ENCODE results near the gene KANSL1. TPM values are rescaled to one million over a fixed set of nuclear protein-coding genes. Genes with fewer than 3 reads are reported as not detected.

KANSL1 gene
- total RNA-seq, 1 experiment from 2014 or later: 83.0 TPM

DNA sequence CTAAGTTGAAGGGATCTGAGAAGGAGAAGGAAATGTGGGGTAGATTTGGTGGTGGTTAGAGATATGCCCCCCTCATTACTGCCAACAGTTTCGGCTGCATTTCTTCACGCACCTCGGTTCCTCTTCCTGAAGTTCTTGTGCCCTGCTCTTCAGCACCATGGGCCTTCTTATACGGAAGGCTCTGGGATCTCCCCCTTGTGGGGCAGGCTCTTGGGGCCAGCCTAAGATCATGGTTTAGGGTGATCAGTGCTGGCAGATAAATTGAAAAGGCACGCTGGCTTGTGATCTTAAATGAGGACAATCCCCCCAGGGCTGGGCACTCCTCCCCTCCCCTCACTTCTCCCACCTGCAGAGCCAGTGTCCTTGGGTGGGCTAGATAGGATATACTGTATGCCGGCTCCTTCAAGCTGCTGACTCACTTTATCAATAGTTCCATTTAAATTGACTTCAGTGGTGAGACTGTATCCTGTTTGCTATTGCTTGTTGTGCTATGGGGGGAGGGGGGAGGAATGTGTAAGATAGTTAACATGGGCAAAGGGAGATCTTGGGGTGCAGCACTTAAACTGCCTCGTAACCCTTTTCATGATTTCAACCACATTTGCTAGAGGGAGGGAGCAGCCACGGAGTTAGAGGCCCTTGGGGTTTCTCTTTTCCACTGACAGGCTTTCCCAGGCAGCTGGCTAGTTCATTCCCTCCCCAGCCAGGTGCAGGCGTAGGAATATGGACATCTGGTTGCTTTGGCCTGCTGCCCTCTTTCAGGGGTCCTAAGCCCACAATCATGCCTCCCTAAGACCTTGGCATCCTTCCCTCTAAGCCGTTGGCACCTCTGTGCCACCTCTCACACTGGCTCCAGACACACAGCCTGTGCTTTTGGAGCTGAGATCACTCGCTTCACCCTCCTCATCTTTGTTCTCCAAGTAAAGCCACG is 165.9 kb downstream of the KANSL1 start:
- Mint-ChIP-seq H3K9me3 (ENCODE audit: unreplicated experiment) (no peaks in the 10 kb centered on the region), H3K4me3 (ENCODE audit: unreplicated experiment) (no peak overlapping the region), H3K36me3 (ENCODE audit: insufficient read depth, unreplicated experiment) (peaks cover 90% of the 10 kb centered on the region), H3K4me1 (ENCODE audit: low read depth, unreplicated experiment) (no peaks in the 10 kb centered on the region), H3K27ac (ENCODE audit: unreplicated experiment) (peak overlapping the region; percentile 63), H3K27me3 (ENCODE audit: insufficient read depth, unreplicated experiment) (no peaks in the 10 kb centered on the region)
- ChIA-PET POLR2A (interaction anchor here (0.6 kb wide), 1 partner anchor 248 kb away, joined by 3 read pairs; no protein-coding TSS in a partner anchor), CTCF (interaction anchor here (1.5 kb wide), 1 partner anchor 17 kb away, joined by 4 read pairs; no protein-coding TSS in a partner anchor)
- BruUV-seq (replicated peaks): no TSS peak
- H3K9me3 ChIP-seq: no peaks in the 10 kb centered on the region
- intact Hi-C loops (cut with micrococcal nuclease; ENCODE audit: unreplicated experiment): no loop called here
- no peaks in the 10 kb centered on the region for H3K4me1 ChIP-seq
- H3K36me3 ChIP-seq (ENCODE audit: control insufficient read depth, insufficient read depth, low read length): peaks cover 1% of the 10 kb centered on the region
- no peak overlapping the region for H3K4me3 ChIP-seq (ENCODE audit: low read depth, low read length)
- TF ChIP-seq CTCF (IDR thresholded peaks at IDR 0.05; ENCODE audit: insufficient read depth in 1 of 2, low read depth in 1 of 2, low read length in 1 of 2, severe bottlenecking in 1 of 2, unreplicated experiment in 1 of 2): no peak
- H3K27me3 ChIP-seq (replicated peaks; ENCODE audit: control insufficient read depth, insufficient read depth, low read length): no peaks in the 10 kb centered on the region
- no peak for DNase-seq

DNA sequence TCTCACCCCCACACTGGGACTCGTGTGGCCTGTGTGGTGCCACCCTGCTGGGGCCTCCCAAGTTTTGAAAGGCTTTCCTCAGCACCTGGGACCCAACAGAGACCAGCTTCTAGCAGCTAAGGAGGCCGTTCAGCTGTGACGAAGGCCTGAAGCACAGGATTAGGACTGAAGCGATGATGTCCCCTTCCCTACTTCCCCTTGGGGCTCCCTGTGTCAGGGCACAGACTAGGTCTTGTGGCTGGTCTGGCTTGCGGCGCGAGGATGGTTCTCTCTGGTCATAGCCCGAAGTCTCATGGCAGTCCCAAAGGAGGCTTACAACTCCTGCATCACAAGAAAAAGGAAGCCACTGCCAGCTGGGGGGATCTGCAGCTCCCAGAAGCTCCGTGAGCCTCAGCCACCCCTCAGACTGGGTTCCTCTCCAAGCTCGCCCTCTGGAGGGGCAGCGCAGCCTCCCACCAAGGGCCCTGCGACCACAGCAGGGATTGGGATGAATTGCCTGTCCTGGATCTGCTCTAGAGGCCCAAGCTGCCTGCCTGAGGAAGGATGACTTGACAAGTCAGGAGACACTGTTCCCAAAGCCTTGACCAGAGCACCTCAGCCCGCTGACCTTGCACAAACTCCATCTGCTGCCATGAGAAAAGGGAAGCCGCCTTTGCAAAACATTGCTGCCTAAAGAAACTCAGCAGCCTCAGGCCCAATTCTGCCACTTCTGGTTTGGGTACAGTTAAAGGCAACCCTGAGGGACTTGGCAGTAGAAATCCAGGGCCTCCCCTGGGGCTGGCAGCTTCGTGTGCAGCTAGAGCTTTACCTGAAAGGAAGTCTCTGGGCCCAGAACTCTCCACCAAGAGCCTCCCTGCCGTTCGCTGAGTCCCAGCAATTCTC is 166.8 kb downstream of the KANSL1 start:
- no peak for DNase-seq
- Mint-ChIP-seq H3K27ac (ENCODE audit: unreplicated experiment) (no peak overlapping the region), H3K9me3 (ENCODE audit: unreplicated experiment) (no peaks in the 10 kb centered on the region), H3K27me3 (ENCODE audit: insufficient read depth, unreplicated experiment) (no peaks in the 10 kb centered on the region), H3K4me1 (ENCODE audit: low read depth, unreplicated experiment) (no peaks in the 10 kb centered on the region), H3K36me3 (ENCODE audit: insufficient read depth, unreplicated experiment) (peaks cover 84% of the 10 kb centered on the region), H3K4me3 (ENCODE audit: unreplicated experiment) (no peak overlapping the region)
- Histone ChIP-seq H3K4me1 (no peaks in the 10 kb centered on the region), H3K27me3 (replicated peaks; ENCODE audit: control insufficient read depth, insufficient read depth, low read length) (no peaks in the 10 kb centered on the region), H3K36me3 (ENCODE audit: control insufficient read depth, insufficient read depth, low read length) (peaks cover 1% of the 10 kb centered on the region), H3K9me3 (no peaks in the 10 kb centered on the region), H3K4me3 (ENCODE audit: low read depth, low read length) (no peak overlapping the region)
- no TSS peak for BruUV-seq (replicated peaks)
- TF ChIP-seq CTCF (IDR thresholded peaks at IDR 0.05; ENCODE audit: insufficient read depth in 1 of 2, low read depth in 1 of 2, low read length in 1 of 2, severe bottlenecking in 1 of 2, unreplicated experiment in 1 of 2): no peak
- CTCF ChIA-PET: no interaction called here
- POLR2A ChIA-PET: no interaction called here
- intact Hi-C loops (cut with micrococcal nuclease; ENCODE audit: unreplicated experiment): no loop called here

DNA sequence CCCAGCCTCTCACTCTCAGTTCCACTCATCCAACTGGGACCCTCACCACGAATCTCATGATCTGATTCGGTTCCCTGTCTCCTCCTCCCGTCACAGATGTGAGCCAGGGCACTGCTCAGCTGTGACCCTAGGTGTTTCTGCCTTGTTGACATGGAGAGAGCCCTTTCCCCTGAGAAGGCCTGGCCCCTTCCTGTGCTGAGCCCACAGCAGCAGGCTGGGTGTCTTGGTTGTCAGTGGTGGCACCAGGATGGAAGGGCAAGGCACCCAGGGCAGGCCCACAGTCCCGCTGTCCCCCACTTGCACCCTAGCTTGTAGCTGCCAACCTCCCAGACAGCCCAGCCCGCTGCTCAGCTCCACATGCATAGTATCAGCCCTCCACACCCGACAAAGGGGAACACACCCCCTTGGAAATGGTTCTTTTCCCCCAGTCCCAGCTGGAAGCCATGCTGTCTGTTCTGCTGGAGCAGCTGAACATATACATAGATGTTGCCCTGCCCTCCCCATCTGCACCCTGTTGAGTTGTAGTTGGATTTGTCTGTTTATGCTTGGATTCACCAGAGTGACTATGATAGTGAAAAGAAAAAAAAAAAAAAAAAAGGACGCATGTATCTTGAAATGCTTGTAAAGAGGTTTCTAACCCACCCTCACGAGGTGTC is 167.6 kb downstream of the KANSL1 start:
- BruUV-seq (replicated peaks): no TSS peak
- CTCF ChIA-PET: no interaction called here
- no peaks in the 10 kb centered on the region for H3K9me3 Mint-ChIP-seq (ENCODE audit: unreplicated experiment)

More for the DNA sequence above, 167.6 kb downstream of the KANSL1 start:
- no peaks in the 10 kb centered on the region for H3K9me3 ChIP-seq
- Mint-ChIP-seq H3K27me3 (ENCODE audit: insufficient read depth, unreplicated experiment) (no peaks in the 10 kb centered on the region), H3K4me3 (ENCODE audit: unreplicated experiment) (no peak overlapping the region), H3K27ac (ENCODE audit: unreplicated experiment) (no peak overlapping the region), H3K4me1 (ENCODE audit: low read depth, unreplicated experiment) (no peaks in the 10 kb centered on the region), H3K36me3 (ENCODE audit: insufficient read depth, unreplicated experiment) (peaks cover 76% of the 10 kb centered on the region)
- POLR2A ChIA-PET: no interaction called here
- intact Hi-C loops (cut with micrococcal nuclease; ENCODE audit: unreplicated experiment): no loop called here
- no peak for DNase-seq
- H3K4me1 ChIP-seq: no peaks in the 10 kb centered on the region
- no peaks in the 10 kb centered on the region; the same call in 1 of the 2 replicates for H3K36me3 ChIP-seq (ENCODE audit: control insufficient read depth, insufficient read depth, low read length)
- no peak overlapping the region for H3K4me3 ChIP-seq (ENCODE audit: low read depth, low read length)
- no peak for TF ChIP-seq CTCF (IDR thresholded peaks at IDR 0.05; ENCODE audit: insufficient read depth in 1 of 2, low read depth in 1 of 2, low read length in 1 of 2, severe bottlenecking in 1 of 2, unreplicated experiment in 1 of 2)
- H3K27me3 ChIP-seq (replicated peaks; ENCODE audit: control insufficient read depth, insufficient read depth, low read length): no peaks in the 10 kb centered on the region
